Left ventricle myocardium inferior (tissue), 1 donor: ENCODE data around the gene FERD3L. TPM values are rescaled to one million over a fixed set of nuclear protein-coding genes. Genes with fewer than 3 reads are reported as not detected.
A peak's percentile ranks its signal among the peaks of the same experiment; 100 is the strongest.

Experiments used
- DNase-seq: peaks from one replicate; pipeline ENCODE4 v3.0.0-alpha.2; 2020
- H3K27ac ChIP-seq: fragments of 200-600 bp; replicated peaks from 2 replicates; pipeline ENCODE4 v1.8.0; 2021
- H3K27me3 ChIP-seq: fragments of 200-600 bp; 2 replicates; pipeline ENCODE4 v1.8.0; 2021; ENCODE audit warnings: low read depth
- H3K36me3 ChIP-seq: fragments of 200-600 bp; 2 replicates; pipeline ENCODE4 v1.8.0; 2021
- H3K4me1 ChIP-seq: fragments of 200-600 bp; 2 replicates; pipeline ENCODE4 v1.8.0; 2021
- H3K4me3 ChIP-seq: fragments of 200-600 bp; 2 replicates; pipeline ENCODE4 v1.8.0; 2021; ENCODE audit warnings: mild to moderate bottlenecking, moderate library complexity
- H3K9me3 ChIP-seq: fragments of 200-600 bp; replicated peaks from 2 replicates; pipeline ENCODE4 v1.8.0; 2021
- intact Hi-C: fragments of 100-400 bp; cut with micrococcal nuclease; formaldehyde crosslinking; loops from one replicate; pipeline ENCODE4 v1.11.0; 2022
- total RNA-seq: library from RNA; stranded (reverse); fragmentation: NEBNext Ultra II Directional; extraction: Animal tissue kit (Norgen Biotek cat#: 25700); gene quantifications from one replicate; pipeline ENCODE4 v1.2.1, GENCODE V29; 2021
- TF ChIP-seq, protein P1 (sequence below): fragments of 200-600 bp; IDR thresholded peaks from 2 replicates; pipeline ENCODE4 v1.8.0; 2021; ENCODE audit warnings: antibody characterized with exemption, mild to moderate bottlenecking, borderline replicate concordance
- donor health status: DM: no; HTN: yes; CAD: no; lungs with severe emphysema.

Gene FERD3L
- total RNA-seq, 1 donor from 2014 or later, result not detected

DNA sequence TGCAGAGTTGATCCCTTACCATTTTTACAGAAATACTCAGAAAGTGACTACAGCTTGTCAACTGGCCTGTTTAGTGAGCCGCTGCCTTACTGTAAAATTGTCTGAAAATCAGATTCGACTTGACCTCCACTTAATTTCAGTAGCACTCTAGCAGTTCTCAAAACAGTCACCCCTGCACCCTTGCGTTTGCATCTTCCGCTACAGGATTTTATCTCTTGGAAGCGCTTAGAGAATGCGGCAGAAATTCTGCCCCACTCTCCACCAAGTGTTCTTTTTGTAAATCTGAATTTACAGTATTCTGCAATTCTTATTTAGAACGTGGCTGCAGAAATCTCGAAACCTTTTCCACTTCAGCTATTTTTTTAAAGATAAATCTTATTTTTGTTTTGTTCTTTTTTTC is 25.8 kb downstream of the FERD3L start:
- intact Hi-C loops, result no loop called here
- Histone ChIP-seq H3K4me1 (peaks cover 29% of the 10 kb centered on the region), H3K9me3 (no peaks in the 10 kb centered on the region), H3K27ac (no peak overlapping the region), H3K4me3 (no peak overlapping the region), H3K27me3 (peaks cover 98% of the 10 kb centered on the region), H3K36me3 (no peaks in the 10 kb centered on the region)
- DNase-seq, result no peak
- TF ChIP-seq, protein P1, sequence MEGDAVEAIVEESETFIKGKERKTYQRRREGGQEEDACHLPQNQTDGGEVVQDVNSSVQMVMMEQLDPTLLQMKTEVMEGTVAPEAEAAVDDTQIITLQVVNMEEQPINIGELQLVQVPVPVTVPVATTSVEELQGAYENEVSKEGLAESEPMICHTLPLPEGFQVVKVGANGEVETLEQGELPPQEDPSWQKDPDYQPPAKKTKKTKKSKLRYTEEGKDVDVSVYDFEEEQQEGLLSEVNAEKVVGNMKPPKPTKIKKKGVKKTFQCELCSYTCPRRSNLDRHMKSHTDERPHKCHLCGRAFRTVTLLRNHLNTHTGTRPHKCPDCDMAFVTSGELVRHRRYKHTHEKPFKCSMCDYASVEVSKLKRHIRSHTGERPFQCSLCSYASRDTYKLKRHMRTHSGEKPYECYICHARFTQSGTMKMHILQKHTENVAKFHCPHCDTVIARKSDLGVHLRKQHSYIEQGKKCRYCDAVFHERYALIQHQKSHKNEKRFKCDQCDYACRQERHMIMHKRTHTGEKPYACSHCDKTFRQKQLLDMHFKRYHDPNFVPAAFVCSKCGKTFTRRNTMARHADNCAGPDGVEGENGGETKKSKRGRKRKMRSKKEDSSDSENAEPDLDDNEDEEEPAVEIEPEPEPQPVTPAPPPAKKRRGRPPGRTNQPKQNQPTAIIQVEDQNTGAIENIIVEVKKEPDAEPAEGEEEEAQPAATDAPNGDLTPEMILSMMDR, result no peak

- Histone ChIP-seq H3K4me1 (peaks cover 29% of the 10 kb centered on the region), H3K36me3 (no peaks in the 10 kb centered on the region), H3K27ac (peak overlapping the region; percentile 65), H3K27me3 (peaks cover 98% of the 10 kb centered on the region), H3K4me3 (peak overlapping the region; percentile 72), H3K9me3 (no peaks in the 10 kb centered on the region)
- TF ChIP-seq, protein P1, result no peak
- intact Hi-C loops, result no loop called here
- no peak for DNase-seq
Measured at GRCh38 chr7:19118636-19119371, 26.4 kb downstream of the FERD3L start.

GRCh38 chr7:19117870-19118608 is 27.2 kb downstream of the FERD3L start:
- TF ChIP-seq, protein P1, result no peak
- no peaks in the 10 kb centered on the region for H3K9me3 ChIP-seq
- peak overlapping the region; percentile 72 for H3K4me3 ChIP-seq
- peaks cover 29% of the 10 kb centered on the region for H3K4me1 ChIP-seq
- H3K27me3 ChIP-seq, result peaks cover 98% of the 10 kb centered on the region
- peak overlapping the region; percentile 65 for H3K27ac ChIP-seq
- no peak for DNase-seq
- H3K36me3 ChIP-seq, result no peaks in the 10 kb centered on the region
- intact Hi-C loops, result no loop called here

- Histone ChIP-seq H3K4me1 (peaks cover 29% of the 10 kb centered on the region), H3K27me3 (peaks cover 98% of the 10 kb centered on the region), H3K9me3 (no peaks in the 10 kb centered on the region), H3K36me3 (no peaks in the 10 kb centered on the region), H3K27ac (peak within 1 kb of the TSS; percentile 65), H3K4me3 (peak within 1 kb of the TSS; percentile 72)
- TF ChIP-seq, protein P1, result no peak
- intact Hi-C loops, result no loop called here
- DNase-seq, result peak; percentile 61
Measured at GRCh38 chr7:19117091-19117869, 27.9 kb downstream of the FERD3L start, which contains the start of gene TWIST1. Gene TWIST1 (minus strand): TSS chr7:19117636. CDS start chr7:19117321, 315 bp downstream.
